ENCODE data around the gene PEX11A.

Gene PEX11A

DNA sequence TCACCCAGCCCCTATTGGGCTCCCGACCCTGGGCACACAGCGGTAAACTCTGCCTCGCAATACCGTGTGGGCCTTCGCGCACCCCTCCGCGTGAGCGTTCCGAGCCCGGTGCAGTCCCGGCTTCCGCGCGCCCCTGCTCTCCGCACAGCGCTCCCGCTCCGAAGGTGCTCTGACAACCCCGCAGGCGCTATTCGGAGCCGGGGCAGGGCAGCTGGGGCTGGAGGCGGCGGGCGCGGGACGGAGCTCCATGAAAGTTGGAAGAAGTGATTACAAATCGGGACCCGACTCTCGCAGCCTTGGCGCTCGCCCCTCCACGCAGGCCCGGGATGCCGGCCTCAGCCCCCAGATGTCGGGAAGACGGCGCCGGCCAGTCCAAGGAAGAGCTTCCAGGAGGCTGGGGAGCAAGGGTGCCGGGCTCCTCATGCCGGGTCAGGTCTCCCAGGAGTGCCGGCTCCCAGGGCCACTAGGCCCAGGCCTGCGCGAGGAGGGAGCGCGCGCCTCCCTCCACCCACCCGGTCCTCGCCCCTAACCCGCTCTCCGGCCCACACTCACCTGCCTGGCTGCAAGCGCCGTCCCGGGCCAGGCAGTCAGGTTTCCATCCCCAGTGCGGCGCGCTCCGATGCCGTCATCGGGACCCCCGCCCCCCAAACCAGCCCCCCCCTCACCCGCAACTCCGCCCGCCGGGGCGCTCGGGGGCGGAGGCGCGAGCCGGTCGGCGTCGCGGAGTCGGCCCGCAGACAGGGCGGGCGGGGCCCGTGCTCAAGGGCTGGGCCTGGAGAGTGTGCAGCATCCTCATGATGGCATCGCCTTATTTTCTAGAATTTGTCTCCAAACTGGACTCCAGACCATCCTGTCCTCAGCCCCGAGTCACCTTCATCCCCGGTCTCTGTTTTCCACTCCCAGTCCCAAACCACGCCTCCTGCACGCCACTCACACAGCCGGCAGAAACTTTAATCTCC is 35.4 kb downstream of the PEX11A start, which contains the start of gene KIF7:
Gene KIF7, minus strand, starts transcription at position 621 of the 959 bp plus-strand sequence. CDS start 2,537 bp downstream, outside the sequence.
- no peak for DNase-seq (ENCODE audit: low read depth)

DNA sequence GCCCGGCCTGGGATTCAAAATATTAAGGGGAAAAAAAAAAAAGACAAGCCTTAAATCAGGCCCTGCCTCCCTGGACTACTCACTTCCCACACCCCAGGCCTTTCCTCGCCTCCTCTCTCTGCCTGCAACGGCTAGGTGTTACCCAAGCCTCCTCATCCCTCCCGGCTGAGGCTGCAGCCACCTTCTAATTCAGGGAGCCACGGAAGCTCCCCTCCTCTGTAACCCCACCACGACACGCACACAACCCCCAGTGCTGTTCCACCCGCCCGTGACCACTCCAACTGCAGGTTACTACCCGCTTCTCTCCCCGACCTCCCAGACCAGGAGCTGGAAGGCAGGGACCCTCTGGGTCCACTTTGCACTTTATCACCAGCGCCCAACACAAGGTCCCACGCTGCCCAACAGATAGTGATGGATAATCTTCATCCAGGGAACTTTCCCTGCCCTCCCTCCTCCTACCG is 36.2 kb downstream of the PEX11A start:
- no peak for DNase-seq (ENCODE audit: low read depth)

- no peak for DNase-seq (ENCODE audit: low read depth)
These were observed 37.0 kb downstream of the PEX11A start for GRCh38 chr15:89653578-89653977.

DNA sequence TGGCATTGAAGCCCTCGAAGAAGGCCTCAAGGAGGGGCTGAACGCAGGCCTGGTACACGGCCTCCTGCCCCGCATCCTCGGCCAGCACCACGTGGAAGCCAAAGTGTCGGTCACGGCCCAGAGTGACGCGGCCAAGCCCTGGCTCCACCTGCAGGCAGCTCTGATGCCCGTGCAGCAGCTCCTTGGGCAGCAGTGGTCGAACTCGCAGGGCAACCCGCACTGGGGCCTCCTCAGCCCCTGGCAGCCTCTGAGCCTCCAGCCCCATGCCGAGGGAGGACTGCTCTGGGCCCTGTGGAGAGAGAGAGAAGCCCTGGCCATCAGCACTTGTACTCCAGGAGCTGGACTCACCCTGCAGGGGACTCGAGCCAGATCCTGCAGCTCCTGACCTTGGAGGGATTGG is 37.9 kb downstream of the PEX11A start:
- DNase-seq (ENCODE audit: low read depth) = no peak

- no peak for DNase-seq (ENCODE audit: low read depth)
These were observed 38.4 kb downstream of the PEX11A start for GRCh38 chr15:89652131-89652530.

DNA sequence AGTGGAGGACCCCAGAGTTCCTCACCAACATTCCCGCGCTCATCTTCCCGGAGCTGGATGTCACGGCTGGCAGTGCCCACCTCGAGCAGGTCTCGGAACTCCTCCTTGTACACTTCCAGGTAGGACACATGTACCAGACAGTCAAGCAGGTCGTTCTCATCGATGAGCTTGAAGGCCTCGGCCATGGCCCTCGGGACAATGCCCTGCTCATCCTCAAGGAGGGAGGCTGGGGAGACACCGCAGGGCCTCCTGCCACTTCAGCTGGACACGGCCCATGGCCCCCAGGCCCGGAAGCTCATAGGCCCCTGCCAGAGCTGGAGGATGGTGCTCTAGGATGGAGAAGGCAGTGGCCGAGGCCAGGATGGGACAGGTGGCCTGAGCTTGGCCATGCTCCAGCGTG is 40.8 kb downstream of the PEX11A start:
- DNase-seq (ENCODE audit: low read depth) = no peak

DNA sequence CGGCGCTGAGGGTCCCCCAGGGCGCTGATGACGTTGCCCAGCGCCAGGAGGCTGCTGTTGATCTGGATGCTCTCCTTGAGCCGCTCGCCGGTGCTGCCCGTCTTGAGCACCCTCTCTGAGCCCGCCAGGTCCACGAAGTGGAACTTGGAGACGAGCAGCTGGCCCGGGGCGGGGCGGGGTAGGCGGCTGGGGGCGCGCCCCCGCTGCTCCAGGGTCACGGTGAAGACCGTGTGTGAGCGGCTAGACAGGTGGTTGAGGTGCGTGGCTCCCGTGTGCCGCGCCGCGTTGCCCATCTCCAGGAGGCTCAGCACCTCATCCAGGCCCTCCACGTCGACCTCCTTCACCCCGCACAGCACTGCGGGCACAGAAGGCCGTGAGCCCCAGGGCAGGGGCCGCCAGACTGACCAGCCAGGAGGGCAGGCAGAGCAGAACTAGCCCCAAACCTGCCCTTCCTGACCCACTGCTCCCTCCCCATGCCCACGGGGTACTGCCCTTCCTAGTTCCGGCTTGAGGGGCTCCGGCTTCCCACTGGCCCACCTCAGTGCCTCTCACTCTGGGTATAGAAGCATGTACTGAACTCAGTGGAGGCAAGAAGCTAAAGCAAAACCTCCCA is 41.4 kb downstream of the PEX11A start:
- DNase-seq (ENCODE audit: low read depth) = no peak

GRCh38 chr15:89648106-89649012 is 42.2 kb downstream of the PEX11A start:
- DNase-seq (ENCODE audit: low read depth) = no peak

GRCh38 chr15:89647191-89647851 is 43.2 kb downstream of the PEX11A start:
- peak; percentile 24 for DNase-seq (ENCODE audit: low read depth)

DNA sequence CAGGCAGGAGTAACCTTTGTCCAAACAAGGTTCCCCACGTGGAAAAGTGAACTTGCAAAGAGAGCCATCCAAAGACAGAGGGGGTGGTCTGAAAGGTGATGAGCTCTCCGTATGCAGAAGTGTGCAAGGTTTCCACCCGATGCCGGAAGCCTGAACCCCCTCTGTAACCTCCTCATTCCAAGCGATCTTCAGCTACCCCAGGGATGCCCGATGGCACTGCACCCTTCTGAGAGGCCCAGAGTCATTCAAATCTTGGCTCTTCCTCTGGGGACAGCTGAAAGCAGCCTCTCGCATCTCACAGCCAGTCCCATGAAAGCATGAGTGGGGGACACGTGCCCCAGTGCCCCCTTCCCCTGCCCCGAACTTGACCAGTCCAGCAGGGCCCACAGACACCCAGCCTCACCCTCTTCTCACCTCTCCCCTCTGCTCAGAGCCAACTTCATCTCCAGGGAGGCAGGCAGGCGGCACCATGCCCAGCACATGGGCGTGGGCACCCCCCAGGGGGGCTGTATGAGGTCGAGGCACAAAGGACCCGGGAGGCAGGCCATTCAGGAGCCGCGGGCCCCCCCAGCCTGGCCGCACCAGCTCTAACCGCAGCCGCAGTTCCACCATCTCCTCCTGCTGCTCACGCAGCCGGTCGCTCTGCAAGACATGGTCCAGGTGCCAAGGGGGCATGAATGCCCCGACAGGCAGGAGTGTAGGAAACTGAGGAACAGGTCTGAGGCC is 44.0 kb downstream of the PEX11A start:
- DNase-seq (ENCODE audit: low read depth) = no peak

DNA sequence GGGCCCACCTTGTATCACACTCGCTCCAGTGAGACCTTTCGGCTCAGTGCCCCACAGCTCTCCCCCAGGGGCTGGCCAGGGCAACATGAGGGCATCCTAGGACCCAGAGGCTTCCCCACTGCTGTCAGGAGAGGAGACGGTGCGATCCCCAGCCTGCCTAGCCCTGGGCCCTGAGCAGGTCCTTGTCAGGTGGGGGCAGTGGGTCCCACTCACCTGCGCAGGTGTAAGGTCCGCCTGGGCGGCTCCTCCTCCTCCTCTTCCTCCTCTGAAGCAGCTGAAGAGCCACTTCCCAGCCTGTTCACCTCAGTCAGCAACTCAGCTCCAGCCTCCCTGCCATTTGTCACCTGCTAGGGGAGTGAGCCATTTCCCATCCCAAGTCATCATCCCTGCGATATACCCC is 44.9 kb downstream of the PEX11A start:
- DNase-seq (ENCODE audit: low read depth) = no peak

- no peak for DNase-seq (ENCODE audit: low read depth)
These were observed 48.4 kb downstream of the PEX11A start for GRCh38 chr15:89642106-89642505.

GRCh38 chr15:89641053-89641452 is 49.5 kb downstream of the PEX11A start:
- DNase-seq (ENCODE audit: low read depth) = no peak

GRCh38 chr15:89640245-89640644 is 50.3 kb downstream of the PEX11A start:
- DNase-seq (ENCODE audit: low read depth) = no peak

GRCh38 chr15:89633585-89633984 is 57.0 kb downstream of the PEX11A start:
- DNase-seq (ENCODE audit: low read depth) = no peak

GRCh38 chr15:89632563-89633430 is 57.8 kb downstream of the PEX11A start:
- DNase-seq (ENCODE audit: low read depth) = no peak

GRCh38 chr15:89631902-89632264 is 58.7 kb downstream of the PEX11A start:
- DNase-seq (ENCODE audit: low read depth) = no peak

Measured in stimulated activated CD8-positive, alpha-beta memory T cell treated with anti-CD3 and anti-CD28 coated beads, Interleukin-15, amount 100 ng/mL, for 1 hour (primary cell).